GM11168 (cell line): Measurements from ENCODE around the gene RPSA.

Experiments
- in situ Hi-C: fragments of 300-500 bp; cut with MboI; formaldehyde crosslinking; loops from one replicate; pipeline ENCODE4 v1.12.0; 2022; ENCODE audit warnings: low sequenced_read_pairs; ENCODE audit not compliant: unreplicated experiment

RPSA gene

DNA sequence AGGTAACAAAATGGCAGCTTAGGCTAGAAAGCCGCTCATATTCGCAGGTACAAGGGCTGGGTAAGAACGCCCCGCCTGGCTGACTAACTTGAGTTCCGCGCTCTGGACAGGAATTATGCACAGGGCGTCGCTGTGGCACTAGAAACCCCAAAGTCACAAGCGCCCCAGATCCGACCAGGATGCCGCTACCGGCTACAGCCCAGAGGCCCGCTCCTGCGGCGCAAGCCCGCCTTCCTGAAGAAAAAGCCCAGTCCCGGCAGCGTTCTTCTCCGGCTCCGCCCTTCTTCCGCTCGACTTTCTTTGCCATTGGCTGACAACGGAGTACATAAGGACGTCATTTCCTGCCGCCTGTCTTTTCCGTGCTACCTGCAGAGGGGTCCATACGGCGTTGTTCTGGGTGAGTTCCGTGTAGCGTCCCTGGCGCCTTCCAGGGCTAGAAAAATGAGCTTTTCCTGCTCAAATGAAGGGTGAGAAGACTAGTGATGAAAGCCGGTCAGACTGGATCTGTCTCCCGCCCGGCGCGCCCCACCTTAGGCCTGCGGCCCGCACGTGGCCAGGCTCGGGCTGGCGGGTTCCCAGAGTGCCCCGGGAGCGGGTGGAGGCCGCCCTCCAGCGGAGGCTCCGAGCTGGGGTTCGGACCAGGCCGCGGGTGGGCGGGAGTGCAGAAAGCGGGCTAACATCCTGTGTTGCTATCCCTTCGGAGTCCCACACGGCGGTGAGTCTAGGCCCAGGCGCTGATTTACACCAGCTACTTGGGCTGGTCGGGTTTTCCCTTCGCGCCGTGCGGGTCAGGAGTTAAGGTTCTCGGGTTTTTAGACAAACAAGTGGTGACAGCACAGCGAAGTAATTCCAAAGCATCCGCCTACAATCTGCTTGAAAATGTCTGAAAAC, at the start of gene RPSA:
TSS of gene RPSA (plus strand) at position 353 of the 891 bp plus-strand sequence. CDS start 934 bp downstream, outside the sequence.
- in situ Hi-C loops = no loop called here

DNA sequence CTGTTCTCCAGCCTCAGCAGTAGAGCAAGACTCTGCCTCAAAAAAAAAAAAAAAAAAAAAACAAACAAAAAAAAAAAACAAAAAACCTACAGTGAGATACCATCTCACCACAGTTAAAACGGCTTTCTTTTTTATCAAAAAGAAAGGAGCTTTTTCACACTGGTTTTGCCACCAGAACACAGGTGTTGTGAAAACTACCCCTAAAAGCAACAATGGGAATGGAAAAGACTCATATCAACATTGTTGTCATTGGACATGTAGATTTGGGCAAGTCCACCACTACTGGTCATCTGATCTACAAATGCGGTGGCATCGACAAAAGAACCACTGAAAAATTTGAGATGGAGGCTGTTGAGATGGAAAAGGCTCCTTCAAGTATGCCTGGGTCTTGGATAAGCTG, 48.2 kb upstream of the RPSA start:
- in situ Hi-C loops = no loop called here

DNA sequence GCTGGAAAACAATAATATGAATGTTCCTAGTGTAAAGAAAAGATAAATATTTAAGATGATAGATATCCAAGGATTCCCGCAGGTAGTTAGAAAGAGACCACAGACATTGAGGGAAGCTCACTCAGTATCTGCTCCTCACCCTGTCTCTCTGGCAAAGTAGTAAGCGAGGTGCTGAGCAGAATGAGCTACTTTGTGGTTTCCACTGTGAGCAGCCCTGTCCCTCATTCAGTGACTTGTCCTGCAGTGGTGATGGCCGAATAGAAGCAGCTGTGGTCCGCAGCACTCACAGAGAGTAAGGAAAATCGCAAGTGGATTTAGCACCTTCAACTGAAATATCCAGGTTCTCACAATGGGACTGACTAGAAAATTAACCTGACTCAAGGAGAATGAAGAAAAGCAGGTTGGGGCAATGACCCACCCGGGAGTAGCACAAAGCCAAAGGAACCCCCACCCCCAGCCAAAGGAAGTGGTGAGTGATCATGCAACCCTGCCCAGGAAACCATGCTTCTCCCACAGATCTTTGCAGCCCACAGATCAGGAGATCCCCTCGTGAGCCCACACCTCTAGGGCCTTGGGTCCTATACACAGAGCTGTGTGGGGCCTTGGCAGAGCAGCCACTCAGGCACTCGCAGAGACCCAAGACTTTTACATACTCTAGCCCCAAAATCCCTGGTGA, 45.1 kb upstream of the RPSA start:
- in situ Hi-C loops = no loop called here

DNA sequence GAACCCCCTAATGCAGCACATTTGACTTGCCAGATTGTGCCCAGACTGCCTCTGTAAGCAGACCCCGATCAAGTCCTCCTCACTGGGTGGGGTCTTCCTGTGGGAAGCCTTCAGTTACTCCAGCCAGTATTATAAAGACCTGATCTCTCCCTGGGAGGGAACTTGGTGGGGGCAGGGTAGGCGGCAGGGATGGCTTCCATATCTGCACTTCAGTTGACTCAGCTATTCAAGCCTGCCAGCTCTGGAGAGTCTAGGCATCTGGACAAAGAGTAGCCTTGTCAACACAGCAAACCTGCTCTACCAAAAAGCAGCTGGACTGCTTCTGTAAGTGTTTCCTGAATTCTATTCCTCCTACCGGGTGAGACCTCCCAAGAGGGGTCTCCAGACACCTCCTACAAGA, 44.3 kb upstream of the RPSA start:
- in situ Hi-C loops = no loop called here

DNA sequence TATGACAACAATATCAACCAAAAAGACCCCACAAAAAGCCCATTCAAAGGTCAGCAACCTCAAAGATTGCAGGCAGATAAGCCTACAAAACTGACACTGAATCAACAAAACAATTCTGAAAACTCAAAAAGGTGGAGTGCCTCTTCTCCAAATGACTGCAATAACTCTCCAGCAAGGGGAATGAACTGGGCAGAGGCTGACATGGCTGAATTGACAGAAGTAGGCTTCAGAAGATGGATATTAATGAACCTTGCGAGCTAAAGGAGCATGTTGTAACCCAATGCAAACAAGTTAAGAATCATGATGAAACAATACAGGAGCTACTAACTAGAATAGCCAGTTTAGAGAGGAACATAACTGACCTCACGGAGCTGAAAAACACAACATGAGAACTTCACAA, 43.7 kb upstream of the RPSA start:
- in situ Hi-C loops = no loop called here

DNA sequence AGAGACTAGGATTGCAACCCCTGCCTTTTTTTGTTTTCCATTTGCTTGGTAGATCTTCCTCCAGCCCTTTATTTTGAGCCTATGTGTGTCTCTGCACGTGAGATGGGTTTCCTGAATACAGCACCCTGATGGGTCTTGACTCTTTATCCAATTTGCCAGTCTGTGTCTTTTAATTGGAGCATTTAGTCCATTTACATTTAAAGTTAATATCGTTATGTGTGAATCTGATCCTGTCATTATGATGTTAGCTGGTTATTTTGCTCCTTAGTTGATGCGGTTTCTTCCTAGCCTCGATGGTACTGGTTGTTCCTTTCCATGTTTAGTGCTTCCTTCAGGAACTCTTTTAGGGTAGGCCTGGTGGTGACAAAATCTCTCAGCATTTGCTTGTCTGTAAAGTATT, 36.1 kb upstream of the RPSA start:
- in situ Hi-C loops = loop anchor here (10.0 kb wide), 1 partner anchor 176 kb away; the partner anchor contains the start of gene XIRP1

DNA sequence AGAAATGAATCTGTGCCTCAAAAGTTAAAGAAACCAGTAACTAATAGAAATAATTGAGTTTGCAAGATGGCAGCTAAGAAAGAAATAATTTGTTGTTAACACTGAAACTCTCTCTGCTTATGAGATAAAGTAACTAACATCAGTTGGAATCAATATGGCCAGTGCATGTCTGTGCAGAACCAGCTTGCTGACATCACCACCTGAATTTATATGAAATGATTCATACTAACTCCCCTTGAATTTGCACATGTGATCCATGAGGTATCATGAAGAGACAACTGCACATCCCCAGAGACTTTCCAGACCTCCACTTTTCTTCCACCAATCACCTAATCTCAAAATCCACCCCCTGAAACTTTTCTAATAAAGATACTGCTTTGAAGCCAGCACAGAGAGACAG, 33.7 kb upstream of the RPSA start:
- in situ Hi-C loops = loop anchor here (10.0 kb wide), 1 partner anchor 178 kb away; the partner anchor contains the start of gene XIRP1

DNA sequence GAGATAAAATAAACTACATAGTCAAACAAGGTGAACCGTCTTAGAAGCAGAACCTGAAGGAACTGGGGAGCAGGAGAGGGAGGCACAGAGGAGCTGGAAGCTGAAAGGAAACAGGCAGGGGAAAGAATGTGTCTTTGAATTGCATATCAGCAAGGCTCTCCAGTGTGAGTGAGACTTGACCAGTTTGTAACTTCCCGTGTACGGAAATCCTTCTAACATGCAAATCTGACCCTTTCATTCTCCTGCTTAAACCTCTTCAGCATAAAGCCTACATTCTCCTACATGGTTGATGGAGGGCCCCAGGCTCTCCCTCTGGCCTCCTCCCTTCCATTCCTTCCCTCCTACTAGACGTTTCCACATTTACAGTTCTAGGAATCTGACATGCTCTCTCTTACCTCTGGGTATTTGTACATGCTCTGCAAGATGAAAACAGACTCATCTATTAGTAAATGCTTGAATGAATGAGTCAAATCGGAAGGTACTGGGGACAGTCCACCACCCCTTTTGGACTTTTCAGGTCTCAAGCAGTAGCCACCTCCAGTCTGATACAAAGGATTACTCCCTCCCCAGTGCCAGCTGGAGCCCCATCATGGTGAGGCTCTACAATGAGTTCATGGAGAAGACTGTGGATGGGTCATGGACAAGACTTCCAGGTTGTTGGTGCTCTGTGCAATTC, 29.4 kb upstream of the RPSA start:
- in situ Hi-C loops = loop anchor here (10.0 kb wide), 1 partner anchor 182 kb away; the partner anchor contains the start of gene XIRP1

DNA sequence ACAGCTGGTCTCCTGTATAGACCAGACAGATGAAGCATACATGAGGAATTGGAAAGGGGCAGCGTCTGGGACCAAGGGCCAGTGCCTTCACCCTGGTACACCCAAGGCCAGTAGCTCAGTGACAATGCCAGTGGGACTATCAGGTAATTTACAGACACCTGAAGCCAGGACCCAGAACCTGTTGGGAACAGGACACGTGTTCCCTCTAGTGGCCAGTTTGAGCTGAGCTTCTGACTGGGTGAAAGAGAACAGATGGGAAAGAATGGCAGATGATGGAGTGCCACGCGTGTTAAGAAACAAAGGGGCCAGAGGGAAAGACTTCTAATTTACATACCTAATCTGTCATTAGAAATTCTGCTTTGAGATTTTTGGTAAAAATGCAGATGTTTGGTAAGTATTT, 28.4 kb upstream of the RPSA start:
- in situ Hi-C loops = loop anchor here (10.0 kb wide), 1 partner anchor 183 kb away; the partner anchor contains the start of gene XIRP1

DNA sequence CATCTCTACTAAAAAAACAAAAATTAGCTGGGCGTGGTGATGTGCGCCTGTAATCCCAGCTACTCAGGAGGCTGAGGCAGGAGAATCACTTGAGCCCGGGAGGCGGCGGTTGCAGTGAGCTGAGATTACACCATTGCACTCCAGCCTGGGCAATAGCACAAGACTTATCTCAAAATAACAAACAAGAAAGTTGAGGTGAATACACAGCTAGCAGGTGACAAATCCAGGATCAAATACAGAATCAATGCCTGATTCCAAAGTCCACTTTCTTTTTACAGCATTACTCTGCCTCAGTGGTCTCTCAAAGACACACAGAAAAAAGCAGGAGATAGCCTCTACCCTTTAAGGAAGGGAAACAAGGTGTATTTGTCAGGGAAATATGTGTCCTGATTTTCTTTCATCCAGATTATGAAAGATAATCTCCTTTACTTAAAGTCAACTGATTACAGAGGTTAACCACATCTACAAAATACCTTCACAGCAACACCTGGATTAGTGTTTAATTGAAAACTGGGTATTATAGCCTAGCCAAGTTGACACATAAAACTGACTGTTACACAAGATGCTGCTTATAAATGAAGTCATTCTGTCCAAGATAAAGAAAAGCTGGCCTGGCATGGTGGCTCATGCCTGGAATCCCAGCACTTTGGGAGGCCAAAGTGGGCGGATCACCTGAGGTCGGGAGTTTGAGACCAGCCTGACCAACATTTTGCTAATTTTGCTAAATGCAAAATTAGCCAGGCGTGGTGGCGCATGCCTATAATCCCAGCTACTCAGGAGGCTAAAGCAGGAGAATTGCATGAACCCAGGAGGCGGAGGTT, 27.4 kb upstream of the RPSA start:
- in situ Hi-C loops = loop anchor here (10.0 kb wide), 1 partner anchor 184 kb away; the partner anchor contains the start of gene XIRP1

DNA sequence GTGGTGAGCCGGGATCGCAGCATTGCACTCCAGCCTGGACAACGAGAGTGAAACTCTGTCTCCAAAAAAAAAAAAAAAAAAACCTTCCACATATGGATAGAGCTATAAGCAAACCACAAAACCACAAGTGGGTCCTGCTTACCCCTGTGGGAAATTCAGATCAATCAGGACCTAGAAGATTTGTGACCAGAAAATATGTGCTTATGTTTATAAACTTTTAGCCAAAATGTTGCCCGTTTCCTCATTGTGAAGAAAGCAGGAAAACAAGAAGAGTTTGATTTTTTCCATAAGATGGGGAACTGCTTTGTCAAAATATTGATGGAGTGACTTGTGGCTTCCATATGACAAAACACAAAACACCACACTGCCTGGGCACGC, 26.8 kb upstream of the RPSA start:
- in situ Hi-C loops = loop anchor here (10.0 kb wide), 1 partner anchor 185 kb away; the partner anchor contains the start of gene XIRP1

DNA sequence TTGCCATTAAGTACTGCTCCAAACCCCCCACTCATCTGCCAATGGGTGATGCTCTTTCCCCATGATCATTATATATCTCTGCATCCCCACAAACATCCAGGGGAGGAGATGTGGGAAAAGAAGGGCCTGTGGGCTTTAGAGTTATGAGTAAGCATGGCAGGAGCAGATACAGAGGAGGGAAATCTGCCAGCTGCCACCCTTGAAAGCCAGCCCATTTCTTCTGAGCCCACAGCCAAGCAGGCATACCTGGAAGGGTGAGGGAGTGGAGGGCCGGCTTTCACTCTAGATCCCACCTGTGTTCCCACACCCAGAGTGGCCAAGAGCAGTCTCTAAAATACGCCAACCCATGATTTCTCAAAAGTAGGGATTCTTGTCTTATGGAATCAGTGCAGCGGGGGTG, 25.1 kb upstream of the RPSA start:
- in situ Hi-C loops = no loop called here

DNA sequence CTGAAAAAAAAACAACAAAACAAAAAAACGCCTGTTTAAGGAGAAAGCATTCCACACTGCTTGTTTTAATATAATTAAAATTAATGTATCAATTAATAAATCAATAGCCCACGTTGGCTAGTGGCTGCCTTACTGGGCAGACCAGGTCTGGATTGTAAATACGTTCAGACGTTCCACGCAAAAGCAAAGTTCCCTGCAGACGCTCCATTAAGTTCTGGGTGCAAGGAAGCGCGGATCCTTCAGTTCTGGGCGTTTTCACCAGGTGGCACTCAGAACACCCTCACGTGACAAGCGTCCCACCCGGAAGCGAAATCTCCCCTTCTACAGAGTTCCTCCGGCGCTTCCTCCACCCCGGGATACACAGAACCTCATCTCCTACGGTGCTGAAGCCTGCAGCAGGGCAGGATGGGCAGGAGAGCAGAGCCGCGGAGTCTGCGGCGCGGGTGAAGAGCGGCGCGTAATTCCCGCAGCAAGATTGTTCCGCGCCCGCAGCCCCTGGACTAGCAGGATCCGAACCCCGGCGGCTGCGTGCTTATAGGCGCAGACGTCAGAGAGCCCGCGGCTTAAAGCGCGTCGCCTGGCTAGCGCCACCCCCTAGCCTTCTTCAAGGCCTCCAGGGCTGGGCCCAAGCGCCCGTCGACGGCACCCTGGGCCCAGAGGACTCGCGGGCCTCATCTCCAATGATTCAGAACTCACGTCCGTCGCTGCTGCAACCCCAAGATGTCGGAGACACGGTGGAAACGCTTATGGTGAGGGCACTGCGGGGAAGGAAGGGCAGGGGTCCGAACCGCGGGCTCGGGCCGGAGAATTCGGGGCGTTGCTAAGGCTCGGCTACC, 23.3 kb upstream of the RPSA start, which contains the start of gene SLC25A38:
TSS of gene SLC25A38 (plus strand) at position 326 of the 836 bp plus-strand sequence. CDS start at position 681, 355 bp downstream.
- in situ Hi-C loops = no loop called here

DNA sequence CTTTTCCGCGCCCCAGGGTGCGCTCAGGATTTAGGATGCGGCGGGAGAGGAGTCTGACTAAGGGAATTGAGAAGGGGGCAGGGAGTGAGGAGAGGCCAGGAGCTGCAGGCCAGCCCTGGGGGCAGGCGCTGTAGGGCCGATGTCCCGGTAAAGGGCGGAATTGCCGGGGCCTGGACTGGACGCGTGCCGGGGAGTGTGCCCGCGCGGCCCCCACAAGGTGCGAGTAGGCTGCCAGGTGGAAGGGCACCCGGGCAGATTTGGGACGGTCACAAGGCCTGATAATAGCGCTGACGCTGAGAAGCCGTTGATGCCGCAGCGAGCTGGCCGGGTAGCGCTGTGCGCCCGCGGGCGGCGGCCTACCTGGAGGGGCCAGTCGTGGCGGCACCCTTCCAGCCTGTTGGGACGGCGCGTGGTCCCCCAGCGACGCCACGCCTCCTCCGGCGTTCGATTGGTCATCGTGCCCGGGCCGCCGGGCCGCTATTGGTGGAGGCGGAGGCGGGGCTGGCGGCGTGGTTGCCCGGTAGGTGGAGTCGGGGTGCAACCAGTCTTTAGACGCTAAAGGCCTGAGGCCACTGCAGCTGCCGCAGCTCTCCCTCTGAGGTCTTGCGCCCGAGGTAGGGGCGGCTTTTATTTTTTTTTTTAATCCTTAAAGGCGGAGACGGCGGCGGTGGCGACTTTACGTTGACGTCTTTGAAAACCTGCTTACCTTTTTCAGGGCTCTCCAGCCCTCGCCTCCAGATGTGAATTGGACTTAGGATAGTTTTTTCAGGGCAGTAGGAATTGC, 22.4 kb upstream of the RPSA start:
- in situ Hi-C loops = no loop called here

DNA sequence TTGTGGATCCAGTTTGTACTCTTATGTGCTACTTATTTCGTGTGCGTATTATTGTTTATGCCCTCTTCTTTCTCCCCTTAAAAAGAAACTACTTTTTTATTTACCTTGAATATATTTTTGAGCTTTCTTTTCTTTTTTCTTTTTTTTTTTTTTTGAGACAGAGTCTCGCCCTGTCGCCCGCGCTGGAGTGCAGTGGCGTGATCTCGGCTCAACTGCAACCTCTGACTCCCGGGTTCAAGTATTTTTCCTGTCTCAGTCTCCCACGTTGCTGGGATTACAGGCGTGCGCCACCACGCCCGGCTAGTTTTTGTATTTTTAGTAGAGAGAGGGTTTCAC, 21.9 kb upstream of the RPSA start:
- in situ Hi-C loops = no loop called here

DNA sequence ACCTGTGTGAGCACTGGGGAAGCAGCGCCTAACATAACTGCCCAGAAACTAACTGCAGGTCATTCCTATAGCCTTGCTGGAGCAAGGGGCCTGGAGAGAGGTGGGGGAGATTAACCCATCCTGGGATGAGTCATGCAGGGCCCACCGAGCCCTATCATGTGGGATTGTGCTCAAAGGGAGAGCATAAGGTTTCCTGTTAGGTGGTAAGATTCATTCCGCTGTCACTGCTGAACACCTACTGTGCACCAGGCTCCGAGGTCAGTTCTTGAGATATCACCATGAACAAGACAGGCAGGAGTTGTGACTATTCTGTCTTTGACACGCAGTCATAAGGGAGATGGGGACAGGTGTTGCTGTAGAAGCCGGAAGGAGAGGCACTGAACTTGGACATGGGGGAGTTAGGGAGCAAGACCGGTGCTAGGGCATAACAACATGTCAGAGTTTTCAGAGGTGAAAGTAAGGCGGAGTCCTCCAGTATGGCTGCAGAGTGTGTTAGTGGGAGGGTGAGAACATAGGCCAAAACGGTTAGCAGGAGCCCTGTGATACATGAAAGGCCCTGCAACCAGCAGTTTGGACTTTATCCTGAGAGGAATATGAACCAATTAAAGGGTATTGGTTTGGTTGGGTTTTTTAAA, 20.9 kb upstream of the RPSA start:
- in situ Hi-C loops = no loop called here

DNA sequence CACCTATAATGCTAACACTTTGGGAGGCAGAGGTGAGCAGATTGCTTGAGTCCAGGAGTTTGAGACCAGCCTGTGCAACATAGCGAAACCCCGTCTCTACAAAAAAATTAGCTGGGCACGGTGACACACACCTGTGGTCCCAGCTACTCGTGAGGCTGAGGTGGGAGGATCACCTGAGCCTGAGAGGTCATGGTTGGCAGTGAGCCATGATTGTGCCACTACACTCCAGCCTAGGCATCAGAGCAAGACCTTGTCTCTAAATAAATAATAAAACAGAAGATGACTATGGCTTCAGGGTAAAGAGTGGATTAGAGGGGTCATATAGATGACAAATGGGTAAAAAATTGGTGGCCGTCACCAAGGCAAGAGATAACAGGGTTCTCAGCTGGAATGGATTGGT, 20.2 kb upstream of the RPSA start:
- in situ Hi-C loops = no loop called here
